C4-2B (cell line): Measurements from ENCODE around the gene VSIG1.

ENCODE experiments used
- H3K27ac ChIP-seq: fragments of 450-650 bp; 2 replicates; pipeline ENCODE4 v1.5.1; 2017
- ZFX ChIP-seq: fragments of 450-650 bp; IDR thresholded peaks from 2 replicates; pipeline ENCODE4 v1.6.1; 2017
- TF ChIP-seq, protein P1 (sequence below): fragments of 450-650 bp; conservative IDR thresholded peaks from 2 replicates; pipeline ENCODE4 v1.5.1; 2017; ENCODE audit warnings: mild to moderate bottlenecking

Gene VSIG1

DNA sequence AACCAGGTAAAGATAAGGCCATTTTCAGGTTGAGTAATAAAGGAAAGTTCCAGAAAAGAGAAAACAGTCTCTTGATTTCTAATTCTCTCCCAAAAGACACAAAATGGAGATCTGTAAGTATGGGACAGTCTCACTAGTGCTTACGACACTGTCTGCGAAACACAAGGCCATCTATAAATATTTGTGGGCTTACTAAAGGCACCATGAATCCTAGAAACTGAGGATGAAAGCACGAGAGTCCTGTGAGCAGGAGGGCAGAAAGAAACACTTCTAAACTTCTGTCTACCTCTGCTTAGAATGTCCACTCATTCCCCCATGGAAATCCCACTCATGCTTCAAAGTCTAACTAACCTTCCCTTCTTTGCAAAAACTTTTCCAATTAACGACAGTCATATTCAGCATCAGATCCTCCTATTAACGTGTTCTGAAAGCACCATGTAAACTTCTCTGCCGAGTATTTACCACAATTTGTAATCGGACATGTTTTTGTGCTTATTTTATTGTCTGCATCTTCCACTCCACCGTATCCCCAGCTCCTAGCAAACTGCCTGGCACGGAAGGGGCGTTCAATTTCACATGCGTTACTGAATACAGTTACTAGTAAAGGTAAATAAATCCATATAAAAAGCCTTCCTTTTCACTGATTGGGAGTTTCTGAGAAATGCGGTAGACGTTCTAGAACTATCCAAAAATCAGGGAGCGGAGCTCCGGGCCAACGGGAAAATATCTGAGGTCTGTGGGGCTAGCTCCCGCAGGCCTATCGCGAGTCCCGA, 45.8 kb downstream of the VSIG1 start:
- H3K27ac ChIP-seq = peak overlapping the region; percentile 82
- no peak for TF ChIP-seq ZFX
- TF ChIP-seq, protein P1, sequence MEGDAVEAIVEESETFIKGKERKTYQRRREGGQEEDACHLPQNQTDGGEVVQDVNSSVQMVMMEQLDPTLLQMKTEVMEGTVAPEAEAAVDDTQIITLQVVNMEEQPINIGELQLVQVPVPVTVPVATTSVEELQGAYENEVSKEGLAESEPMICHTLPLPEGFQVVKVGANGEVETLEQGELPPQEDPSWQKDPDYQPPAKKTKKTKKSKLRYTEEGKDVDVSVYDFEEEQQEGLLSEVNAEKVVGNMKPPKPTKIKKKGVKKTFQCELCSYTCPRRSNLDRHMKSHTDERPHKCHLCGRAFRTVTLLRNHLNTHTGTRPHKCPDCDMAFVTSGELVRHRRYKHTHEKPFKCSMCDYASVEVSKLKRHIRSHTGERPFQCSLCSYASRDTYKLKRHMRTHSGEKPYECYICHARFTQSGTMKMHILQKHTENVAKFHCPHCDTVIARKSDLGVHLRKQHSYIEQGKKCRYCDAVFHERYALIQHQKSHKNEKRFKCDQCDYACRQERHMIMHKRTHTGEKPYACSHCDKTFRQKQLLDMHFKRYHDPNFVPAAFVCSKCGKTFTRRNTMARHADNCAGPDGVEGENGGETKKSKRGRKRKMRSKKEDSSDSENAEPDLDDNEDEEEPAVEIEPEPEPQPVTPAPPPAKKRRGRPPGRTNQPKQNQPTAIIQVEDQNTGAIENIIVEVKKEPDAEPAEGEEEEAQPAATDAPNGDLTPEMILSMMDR = no peak

DNA sequence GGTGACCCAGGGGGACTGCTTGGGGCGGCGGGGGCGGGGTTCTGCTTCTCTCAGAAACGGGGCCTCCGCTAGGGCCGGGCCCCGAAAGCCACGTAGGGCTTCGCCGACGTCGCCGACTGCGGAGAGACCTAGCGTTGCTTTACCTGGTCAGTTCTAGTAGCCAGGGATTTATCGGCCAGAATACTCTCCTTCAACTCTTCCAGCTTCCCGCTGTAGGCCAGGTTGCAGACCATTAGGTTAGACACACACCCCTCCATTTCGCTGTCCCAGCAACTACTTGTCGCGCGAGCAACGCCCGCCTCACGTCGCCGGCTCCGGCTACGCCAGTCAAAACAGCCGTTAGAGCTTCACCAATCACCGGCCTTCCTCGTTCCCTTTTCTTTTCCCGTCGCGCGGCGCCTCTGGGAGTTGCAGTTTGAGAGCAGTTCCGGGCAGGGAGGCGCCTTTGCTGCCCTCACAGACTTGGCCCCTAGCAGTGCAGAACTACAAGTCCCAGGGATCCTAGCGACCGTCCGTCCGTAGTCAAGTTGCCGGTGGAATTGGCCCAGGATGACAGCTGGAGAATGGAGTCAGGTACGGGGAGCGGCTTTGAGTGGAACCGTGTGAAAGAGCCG, 46.5 kb downstream of the VSIG1 start, which contains the start of the genes ATG4A and PSMD10:
TSS of gene ATG4A (plus strand) at position 515 of the 614 bp plus-strand sequence. CDS start at position 564, 49 bp downstream.
TSS of gene PSMD10 (minus strand) at position 279 of the 614 bp plus-strand sequence. CDS start at position 257, 22 bp downstream.
- TF ChIP-seq, protein P1 = no peak
- peak; percentile 77 for TF ChIP-seq ZFX
- H3K27ac ChIP-seq = peak within 1 kb of the TSS; percentile 82

DNA sequence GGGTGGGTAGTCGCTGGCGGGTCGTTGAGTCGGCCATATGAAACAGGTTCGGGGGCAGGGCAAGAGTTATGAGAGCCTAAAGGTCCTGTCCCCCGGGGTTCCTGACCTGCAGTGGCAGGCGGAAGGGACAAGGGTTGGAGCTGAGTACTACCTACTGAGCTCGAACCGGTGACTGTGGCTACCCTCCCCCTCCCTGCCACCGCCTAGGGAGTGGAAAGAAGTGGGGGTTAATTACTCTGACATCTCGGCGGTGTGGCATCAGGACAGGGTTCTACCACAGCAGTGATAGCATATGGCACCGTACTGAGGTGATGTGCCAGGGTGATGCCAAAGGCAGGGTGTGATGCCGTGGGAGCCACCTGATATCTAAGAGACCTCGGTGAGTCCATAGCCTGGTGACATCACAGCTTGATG, 47.0 kb downstream of the VSIG1 start:
- H3K27ac ChIP-seq = peak overlapping the region; percentile 82
- TF ChIP-seq, protein P1 = no peak
- no peak for TF ChIP-seq ZFX

DNA sequence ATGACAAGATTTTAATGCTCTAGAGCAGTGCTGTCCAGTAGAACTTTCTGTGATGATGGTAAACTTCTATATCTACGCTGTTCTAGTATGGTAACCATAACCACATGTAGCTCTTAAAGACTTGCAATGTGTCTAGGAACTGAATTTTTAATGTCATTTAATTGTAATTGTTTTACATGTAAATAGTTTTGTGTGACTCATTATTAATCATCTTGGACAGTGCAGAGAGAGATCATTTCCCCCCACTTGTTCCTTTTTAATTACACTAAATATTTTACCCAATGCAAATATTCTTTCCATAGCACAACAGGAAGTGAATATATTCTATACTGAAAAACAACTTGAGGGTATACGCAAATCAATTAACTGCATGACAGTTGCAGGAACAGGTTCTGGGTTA, 52.5 kb downstream of the VSIG1 start:
- no peak overlapping the region for H3K27ac ChIP-seq
- TF ChIP-seq, protein P1 = no peak
- TF ChIP-seq ZFX = no peak

DNA sequence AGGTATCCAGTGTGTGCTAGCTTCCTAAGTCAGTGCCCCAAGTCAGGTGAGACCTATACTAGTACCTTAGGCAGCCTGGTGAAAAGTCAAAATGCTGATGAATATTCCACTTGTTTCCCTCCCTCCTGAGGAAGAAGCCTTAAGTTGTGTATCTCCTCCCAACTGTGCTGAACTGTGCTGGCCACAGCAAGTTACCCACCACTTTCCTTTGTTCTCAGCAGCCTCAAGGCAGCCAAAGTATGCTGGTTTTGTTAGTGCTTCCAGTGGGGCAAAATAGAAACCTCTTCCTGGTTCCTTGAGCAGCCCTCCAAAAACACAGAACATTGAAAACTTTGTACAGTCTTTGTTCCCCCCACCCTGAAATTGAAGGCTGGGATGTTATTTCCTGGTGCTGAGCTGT, 60.6 kb downstream of the VSIG1 start:
- H3K27ac ChIP-seq = no peak overlapping the region
- TF ChIP-seq, protein P1 = no peak
- no peak for TF ChIP-seq ZFX

DNA sequence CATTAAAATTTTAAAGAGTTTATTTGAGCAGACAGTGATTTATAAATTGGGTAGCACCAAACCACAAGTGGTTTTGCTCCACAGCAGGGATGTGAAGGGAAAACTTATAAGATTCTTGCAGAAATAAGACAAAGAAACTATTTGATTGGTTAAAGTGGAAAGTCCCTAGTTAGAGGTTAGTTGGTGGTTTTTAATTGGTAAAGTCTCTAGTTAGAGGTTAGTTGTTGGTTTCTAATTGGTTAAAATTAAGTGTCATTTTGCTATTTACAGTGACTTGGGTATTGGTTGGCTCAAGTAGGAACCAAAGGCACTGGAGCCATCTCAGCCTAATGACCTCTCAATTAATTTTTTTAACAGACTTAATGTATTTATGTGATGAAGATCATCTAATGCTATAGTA, 69.7 kb downstream of the VSIG1 start:
- no peak overlapping the region for H3K27ac ChIP-seq
- TF ChIP-seq, protein P1 = no peak
- no peak for TF ChIP-seq ZFX

DNA sequence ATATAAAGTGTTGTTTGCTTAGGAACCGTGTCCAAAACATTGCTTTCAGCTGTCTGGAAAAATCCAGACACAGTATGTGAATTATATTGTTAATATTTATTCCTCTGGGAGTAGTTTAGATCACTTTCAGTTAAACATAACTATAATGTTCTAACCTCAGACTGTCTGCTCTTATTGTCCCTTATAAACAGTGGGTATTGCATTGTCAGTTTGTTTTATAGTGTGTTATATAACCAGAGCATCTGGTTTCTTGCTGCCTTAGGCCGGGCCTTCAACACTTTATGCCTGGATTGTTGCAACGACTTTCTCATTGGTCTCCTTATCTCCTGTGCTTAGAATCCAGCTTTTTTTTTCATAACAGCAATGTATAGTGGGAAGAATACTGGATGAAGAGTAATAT, 73.1 kb downstream of the VSIG1 start:
- no peak for TF ChIP-seq ZFX
- no peak overlapping the region for H3K27ac ChIP-seq
